Left forelimb (tissue), 1 donor: Measurements from ENCODE around the gene DENND2C.
"Not testable (repeated sequence)": the region's sequence is repeated elsewhere in the genome, so short reads cannot be mapped to it uniquely, and the experiment has no call there.

Source experiments
- DNase-seq: peaks from one replicate; pipeline ENCODE4 v3.0.0-alpha.2; 2018; ENCODE audit warnings: low spot score

DENND2C gene

DNA sequence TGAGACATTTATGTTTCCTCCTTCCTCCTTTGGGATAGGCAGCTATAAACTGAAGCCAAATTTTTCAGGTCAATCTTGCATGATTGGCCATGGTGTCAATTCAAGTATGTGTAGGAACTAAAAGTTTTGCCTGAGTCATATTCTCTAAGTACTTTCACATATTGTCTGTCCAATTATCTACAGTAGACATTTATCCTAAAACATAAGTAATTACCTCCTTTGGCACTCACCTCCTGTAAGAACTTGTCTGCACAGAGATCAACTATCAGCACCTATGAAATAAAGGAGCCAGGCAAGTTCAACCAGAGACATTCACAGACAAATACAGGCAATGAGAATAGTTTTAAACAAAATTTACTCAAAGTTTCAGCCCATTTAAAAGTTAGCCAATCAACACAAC is 74.2 kb downstream of the DENND2C start:
- no peak for DNase-seq

GRCh38 chr1:114594046-114594445 is 75.8 kb downstream of the DENND2C start:
- no peak for DNase-seq

DNA sequence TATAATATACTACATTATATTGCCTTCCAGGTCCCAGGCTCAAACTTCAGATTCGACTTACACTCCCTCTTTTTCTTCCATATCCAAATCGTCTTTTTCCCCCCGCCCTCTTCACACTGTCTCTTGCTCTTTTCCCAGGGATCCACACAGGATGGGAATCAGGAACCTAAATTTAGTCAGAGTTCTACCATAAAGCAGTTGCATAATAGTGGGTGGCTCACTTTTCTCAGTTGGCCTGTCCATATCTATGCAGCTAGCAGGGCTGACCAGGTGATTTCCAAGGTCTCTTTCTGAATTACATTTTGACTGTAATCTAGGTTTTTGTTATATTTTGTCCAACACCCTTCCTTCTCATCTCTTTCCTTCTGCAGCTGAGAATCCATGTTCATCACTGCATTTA is 80.7 kb downstream of the DENND2C start:
- no peak for DNase-seq

DNA sequence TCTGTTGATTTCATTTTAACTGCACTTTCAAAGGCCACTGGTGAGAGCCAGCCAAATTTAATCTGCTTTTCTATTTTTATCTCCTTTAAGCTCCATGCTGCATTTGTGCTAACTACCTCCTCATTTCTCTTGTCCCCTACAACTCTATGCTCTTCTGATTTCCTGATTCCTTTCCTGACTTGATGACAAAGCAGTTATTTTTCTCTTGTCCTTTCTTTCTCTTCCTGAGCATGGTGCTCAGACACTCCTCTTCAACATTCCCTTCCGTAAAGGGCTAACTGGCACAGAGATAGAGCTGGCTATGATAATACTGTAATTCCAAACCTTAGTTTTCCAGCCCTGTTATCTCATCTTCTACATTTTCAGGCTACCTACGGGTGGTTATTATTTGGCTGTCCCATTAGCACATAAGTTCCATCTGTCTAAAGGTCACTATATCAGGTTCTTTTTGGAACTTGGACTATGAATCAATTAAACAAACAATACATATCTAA is 81.6 kb downstream of the DENND2C start:
- DNase-seq, result no peak

GRCh38 chr1:114587203-114587991 is 82.5 kb downstream of the DENND2C start:
- no peak for DNase-seq

- DNase-seq, result no peak
These were observed 83.3 kb downstream of the DENND2C start for GRCh38 chr1:114586513-114587047.

DNA sequence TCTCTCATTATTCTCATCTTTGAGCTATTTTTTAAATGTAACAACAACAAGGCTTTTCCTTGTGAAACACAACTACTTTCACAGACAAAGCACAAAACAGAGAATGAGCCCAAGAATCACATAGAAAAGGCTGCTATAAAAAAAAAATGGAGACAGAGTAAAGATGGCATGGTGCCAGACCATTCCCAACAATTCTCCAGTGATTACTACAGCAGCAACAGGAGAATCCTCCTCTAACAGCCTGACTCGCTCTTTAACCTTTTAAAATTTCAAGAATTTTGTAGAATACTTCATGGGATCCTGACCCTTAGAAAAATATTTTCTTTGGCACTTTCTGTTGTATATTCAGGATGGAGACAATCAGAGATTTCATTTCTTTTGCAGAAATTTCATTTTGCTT is 84.6 kb downstream of the DENND2C start:
- no peak for DNase-seq

- DNase-seq, result peak; percentile 97
These were observed 88.2 kb downstream of the DENND2C start, which contains the start of gene BCAS2 for GRCh38 chr1:114581335-114582287. Gene BCAS2, minus strand, starts transcription at chr1:114581615. Its CDS starts 24 bp downstream, at chr1:114581591.

DNA sequence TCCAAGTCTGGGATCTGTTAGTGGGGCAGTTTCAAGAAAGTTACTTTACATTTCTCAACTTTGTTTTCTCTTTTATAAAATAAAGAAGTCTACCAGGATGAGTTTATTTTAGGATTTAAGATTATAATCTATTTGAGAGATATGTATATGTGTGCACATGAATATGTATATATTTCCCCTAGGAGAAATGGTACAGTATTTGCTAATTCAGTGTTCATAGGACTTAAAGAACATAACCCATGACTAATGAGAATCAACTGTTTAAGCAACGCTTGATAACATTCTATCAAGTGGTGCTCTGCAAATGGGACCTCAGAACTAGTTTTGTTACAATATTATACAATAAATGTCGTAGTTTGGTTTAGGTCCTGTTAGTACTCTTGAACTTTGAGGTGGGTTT is 95.5 kb downstream of the DENND2C start:
- DNase-seq, result no peak

DNA sequence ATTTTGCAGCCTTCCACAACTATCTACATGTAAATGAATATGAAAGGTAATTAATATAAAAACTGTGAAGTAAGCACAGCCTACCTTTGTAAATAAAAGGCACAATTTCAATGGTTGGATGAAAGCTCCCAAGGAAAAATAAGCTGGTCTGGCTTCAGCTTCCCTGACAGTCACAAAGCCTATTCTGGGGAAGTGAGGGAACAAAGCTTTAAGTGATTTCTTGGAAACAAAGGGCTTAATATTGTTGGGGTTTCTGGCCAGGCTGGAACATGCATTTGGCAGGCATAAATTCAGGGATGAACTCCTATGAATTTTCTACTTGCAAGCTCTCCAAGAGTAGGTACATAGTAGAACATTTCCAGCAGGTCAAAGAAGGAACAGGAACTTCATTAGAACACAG is 105.7 kb downstream of the DENND2C start:
- DNase-seq, result no peak

GRCh38 chr1:114562978-114563510 is 106.8 kb downstream of the DENND2C start:
- not testable (repeated sequence) for DNase-seq

GRCh38 chr1:114561333-114561732 is 108.5 kb downstream of the DENND2C start:
- DNase-seq, result no peak

DNA sequence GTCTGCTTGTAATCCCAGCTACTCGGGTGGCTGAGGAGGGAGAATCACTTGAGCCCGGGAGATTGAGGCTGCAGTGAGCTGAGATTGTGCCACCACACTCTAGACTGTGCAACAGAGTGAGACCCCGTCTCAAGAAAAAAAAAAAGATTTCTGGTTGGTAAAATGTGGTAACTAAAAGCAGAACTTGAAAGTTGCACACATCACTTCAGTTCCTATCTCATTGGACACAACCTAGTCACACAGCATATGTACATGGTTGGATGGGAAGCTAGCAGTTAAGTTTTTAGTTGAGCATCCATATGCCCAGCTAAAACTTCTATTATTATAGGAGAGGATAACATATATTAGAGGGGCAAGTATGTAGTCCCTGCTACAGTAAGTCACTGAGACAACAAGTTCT is 110.5 kb downstream of the DENND2C start:
- DNase-seq, result no peak

DNA sequence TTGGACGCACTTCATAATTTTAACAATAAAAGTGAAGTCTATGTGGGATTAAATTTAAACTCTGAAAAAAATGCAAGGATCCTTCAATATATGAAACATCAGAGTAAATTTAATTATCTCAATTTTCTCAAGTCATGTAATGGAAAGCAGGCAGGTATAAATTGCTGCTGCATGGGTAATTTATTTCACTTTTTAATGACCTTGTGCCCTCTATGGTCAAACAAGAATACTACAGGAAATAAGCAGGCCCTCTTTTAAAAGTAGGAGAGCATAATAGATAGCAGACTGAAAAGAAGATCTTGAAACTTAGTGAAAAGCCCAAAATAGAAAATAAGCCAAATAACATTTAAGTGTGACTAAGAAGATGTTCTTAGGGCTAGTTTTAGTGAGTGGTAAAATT is 111.3 kb downstream of the DENND2C start:
- DNase-seq, result no peak

- no peak for DNase-seq
These were observed 115.3 kb downstream of the DENND2C start for GRCh38 chr1:114554577-114554976.

GRCh38 chr1:114552106-114552639 is 117.7 kb downstream of the DENND2C start:
- DNase-seq, result no peak

GRCh38 chr1:114551400-114551799 is 118.4 kb downstream of the DENND2C start:
- DNase-seq, result no peak

DNA sequence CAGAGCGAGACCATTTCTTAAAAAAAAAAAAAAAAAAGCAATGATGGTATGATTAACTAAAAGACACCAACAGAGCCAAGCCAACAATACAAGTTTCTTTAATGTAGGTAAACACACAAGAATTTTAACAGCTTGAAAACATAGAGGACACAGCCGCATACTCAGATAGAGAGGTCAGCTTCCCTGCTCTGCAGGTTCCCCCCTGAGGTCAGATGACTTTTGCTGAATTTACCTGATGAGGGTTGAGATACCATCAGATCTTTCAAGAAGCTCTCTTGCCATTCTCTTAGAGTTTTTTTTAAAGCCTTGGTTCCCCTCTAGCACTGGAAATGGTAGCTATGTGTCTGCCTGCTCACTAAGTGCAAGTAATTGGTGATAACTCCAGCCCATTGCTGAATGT is 119.5 kb downstream of the DENND2C start:
- no peak for DNase-seq

- no peak for DNase-seq
These were observed 120.7 kb downstream of the DENND2C start for GRCh38 chr1:114549137-114549536.

DNA sequence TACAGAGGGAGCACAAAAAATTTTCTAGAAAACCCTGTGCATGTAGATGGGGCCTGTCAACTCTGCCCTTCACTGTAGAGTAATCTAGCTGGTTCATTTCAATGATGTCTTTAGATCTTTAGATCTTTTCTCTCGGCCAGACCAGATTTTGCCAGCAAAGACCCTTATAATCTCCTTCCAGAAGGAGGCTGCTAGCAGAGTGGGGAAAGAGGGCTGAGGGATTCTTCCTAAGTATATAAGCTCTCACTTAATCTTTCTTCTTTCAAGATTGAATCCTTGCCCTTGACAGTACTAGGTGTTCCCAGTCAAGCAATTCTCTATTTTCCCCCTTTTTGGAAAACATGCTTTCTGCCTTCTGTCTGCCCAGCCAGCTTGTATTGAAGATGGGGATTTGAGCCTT is 122.8 kb downstream of the DENND2C start:
- DNase-seq, result no peak

- DNase-seq, result no peak
These were observed 124.1 kb downstream of the DENND2C start for GRCh38 chr1:114545796-114546195.

DNA sequence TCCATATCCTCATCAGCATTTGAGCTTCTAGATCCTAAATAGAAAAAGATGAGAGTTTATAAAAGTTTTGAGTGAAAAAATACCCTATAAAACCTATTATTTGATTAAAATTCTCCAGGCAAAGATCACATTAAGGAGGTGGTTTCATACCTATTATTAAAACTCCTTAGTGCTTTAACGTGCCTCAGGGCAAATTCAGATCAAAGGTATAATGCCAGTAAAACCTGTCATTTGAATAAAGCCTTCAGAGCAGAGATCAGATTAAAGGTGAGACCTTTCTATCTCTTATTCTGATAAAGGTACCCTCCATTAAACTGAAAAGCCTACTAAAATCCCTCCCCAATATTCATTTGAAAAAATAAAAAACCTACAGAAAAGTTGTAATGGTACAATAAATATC is 124.5 kb downstream of the DENND2C start:
- no peak for DNase-seq
